ENCODE data around the gene COX7A2L.
"Not testable (repeated sequence)": the region's sequence is repeated elsewhere in the genome, so short reads cannot be mapped to it uniquely, and the experiment has no call there.

Gene COX7A2L, protein sequence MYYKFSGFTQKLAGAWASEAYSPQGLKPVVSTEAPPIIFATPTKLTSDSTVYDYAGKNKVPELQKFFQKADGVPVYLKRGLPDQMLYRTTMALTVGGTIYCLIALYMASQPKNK

DNA sequence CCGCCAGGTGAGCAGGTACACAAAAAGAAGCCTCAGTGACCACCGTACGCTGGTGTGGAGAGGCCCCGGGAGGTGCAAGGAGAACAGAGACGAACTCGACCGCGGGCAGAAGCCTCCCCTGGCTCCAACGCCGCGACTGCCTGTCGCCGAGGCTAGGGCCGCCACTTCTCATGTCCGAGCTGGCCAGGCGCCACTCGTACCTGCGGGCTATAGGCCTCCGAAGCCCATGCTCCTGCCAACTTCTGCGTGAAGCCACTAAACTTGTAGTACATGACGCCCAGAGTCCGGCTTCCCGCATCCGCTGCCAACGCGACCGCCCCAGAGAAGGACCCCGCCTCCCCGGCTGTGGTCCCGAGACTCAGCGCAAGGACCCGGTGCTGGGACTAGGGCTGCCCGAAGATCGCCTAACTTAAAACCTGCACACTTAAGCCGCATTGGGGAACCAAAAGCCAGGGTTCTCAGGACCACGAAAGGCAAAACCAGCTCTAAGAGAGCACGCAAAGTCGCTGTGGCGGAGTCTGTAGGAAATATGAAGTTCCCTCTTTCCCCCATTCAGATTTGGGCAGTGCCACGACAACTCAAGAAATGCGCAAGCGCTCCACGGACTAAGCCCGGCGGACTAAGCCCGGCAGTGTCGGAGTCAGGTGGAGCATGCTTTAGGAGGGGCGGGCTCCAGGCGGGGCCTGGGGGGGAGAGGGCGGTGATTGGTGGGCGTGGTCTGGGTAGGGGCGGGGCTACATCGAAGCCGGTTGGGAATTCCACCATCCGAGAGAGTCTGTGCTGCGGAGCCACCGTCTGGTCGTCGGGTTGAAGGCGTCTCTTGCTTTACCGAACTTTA lies at the start of gene COX7A2L:
TSS of gene COX7A2L (minus strand) at position 328 of the 838 bp plus-strand sequence. CDS start at position 272, 56 bp downstream.
- DNase-seq, result peak; percentile 99

DNA sequence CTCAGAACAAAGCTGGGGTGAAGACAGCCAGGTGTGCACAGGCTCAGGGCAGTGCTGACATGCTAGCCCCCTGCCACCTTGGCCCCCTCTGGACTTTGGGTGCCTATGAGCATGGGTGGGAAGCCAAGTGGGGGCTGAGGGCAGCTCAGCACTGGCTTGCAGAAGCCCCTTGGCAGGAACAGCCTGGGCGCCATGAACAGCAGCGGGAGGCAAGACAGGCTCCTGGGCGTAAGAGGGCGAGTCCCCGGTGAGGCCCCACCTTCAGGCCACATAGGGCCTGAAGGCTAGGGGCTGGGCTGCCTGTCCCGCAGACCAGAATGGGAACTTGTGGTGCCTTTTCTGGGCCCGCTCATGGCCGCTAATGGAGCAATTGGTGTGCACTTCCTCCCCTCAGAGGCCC lies 47.0 kb upstream of the COX7A2L start:
- no peak for DNase-seq

DNA sequence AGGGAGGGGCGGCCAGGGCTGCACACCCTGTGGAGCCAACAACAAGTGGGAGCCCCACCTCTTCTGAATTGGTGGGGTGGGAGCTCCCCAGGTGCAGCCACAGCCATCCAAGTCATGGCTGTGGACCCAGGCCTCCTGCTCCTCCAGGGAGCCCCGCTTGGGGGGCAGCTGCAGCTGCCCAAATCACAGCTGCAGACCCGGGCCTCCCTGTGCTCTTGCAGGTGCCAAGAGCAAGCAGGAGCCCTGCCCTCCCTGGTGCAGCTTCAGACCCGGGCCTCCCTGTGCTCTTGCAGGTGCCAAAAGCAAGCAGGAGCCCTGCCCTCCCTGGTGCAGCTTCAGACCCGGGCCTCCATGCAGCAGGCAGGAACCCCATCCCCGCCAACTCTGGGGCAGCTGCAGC lies 46.5 kb upstream of the COX7A2L start:
- no peak for DNase-seq

DNA sequence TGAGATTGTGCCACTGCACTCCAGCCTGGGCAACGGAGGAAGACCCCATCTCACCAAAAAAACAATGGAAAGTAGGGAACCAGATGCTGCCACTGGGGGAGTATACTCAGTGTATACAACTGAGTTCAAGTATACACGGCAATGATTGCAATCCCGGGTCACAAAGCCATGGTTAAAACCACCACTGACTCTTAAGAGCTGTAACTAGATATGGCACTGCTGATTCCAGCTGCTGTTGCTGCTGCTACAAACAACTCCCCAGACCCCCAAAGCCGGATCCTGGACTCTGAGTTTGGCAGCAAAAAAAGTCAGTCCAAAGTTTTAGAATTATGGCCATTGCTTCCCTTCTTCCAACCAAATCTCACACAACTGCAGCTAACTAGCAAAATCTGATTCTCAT lies 43.7 kb upstream of the COX7A2L start:
- no peak for DNase-seq

DNA sequence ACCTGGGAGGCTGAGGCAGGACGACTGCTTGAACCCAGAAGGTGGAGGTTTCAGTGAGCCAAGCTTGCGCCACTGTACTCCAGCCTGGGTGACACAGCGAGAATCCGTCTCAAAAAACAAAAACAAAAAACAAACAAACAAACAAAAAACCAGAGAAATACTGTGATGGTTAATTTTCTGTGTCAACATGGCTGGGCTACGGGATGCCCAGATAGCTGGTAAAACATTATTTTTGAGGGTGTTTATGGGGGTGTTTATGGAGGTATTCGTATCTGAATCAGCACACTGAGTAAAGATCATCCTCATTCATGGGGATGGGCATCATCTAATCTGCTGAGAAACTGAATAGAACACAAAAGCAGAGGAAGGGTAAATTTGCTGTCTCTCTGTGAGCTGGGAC lies 40.8 kb upstream of the COX7A2L start:
- DNase-seq, result no peak

DNA sequence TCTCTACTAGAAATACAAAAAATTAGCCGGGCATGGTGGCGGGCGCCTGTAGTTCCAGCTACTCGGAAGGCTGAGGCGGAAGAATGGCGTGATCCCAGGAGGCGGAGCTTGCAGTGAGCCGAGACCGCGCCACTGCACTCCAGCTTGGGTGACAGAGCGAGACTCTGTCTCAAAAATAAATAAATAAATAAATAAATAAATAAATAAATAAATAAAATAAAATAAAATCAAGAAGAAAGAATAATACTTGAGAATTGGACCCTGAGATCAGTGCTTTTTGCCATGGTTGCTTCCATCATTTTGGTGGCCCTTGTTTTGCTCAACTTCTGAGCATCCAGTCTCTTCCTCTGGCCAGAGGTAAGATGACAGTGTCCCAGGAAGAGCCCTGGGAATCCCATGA lies 37.0 kb upstream of the COX7A2L start:
- not testable (repeated sequence) for DNase-seq

DNA sequence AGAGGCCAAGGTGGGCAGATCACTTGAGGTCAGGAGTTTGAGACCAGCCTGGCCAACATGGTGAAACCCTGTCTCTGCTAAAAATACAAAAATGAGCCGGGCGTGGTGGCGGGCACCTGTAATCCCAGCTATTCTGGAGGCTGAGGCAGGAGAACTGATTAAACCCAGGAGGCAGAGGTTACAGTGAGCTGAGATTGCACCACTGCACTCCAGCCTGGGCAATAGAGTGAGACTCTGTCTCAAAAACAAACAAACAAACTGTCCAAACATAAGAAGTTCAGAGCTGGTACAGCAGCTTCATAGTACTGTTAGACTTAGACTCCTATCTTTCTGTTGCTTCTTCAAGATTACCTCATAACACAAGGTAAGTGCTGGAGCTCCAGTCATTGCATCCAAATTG lies 32.3 kb upstream of the COX7A2L start:
- not testable (repeated sequence) for DNase-seq

DNA sequence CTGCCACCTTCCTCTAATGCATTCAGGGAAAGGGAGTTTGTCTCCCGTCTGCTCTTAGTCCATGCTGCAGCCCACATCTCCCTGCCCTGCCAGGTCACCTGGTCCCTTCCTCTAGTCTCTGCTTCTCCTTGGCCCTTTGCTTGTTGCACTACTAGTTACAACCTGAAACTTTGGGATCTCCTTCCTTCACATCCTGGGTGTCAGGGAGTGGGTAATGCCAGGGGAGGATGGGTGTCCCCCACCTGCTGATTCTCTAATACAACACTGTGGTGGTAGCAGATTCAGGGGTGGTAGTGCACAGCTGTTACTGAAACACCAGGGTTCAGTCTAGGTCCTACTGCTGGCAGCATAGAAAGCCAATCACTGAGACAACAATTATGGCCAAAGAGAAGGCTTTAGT lies 31.2 kb upstream of the COX7A2L start:
- no peak for DNase-seq

DNA sequence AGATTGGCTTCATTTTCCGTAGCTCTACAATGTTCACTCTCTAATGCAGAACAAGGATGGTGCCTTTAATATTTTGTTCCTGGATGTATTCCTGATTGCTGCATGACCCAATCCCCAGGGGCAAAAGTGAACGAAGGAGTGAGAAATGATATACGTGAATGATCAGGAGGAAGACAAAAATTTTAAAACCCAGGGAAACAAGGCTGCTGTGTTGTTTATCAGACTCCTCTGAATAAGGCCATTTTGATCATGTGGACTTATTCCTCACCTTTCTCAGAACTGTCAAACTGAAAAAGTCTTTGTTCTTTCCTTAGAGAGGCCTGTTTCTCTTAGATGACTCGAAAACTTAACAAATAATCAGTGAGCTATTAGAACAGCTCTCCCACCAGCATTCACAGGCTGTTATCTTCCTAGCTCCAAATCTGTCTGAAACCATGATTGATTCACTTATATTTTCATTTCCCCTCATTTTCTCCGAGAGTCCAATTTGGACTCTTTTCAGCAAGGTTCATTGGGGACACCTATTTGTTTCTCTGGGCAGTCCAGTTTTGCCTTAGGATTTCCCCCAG lies 29.5 kb upstream of the COX7A2L start:
- DNase-seq, result no peak

DNA sequence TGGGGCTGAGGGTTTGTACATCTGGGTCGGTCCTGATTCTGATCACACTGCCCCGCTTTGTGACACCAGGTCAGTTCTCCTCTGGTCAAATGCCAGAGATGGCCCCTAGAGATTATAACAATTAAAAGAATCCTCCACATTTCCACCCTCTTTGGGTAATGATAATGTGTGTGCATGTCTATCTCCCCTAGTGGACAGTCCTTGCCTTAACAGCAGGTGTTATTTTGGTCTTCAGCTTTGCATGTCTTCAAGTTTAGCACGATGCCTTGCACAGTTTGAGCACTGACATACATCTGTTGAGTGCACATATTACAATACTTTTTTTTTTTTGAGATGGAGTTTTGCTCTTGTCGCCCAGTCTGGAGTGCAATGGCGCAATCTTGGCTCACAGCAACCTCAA lies 25.7 kb upstream of the COX7A2L start:
- no peak for DNase-seq

DNA sequence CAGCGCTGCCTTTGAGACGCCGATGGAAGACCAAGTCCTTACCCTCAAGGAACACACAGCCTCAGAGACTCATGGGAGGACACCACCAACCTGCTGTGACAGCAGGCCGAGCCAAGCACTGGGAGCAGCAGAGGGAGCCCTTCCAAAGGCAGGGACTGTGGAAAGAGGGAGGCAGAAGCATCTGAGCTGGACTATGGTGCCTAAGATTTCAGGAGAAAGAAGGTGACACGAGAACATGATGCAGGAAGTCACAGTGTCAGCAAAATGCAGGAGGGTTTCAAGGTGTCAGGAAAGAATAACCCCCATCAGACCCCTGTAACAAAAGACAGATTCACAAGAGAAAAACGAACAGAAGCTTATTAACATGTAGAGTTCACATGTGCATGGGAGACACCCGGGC lies 24.2 kb upstream of the COX7A2L start:
- peak; percentile 16 for DNase-seq

DNA sequence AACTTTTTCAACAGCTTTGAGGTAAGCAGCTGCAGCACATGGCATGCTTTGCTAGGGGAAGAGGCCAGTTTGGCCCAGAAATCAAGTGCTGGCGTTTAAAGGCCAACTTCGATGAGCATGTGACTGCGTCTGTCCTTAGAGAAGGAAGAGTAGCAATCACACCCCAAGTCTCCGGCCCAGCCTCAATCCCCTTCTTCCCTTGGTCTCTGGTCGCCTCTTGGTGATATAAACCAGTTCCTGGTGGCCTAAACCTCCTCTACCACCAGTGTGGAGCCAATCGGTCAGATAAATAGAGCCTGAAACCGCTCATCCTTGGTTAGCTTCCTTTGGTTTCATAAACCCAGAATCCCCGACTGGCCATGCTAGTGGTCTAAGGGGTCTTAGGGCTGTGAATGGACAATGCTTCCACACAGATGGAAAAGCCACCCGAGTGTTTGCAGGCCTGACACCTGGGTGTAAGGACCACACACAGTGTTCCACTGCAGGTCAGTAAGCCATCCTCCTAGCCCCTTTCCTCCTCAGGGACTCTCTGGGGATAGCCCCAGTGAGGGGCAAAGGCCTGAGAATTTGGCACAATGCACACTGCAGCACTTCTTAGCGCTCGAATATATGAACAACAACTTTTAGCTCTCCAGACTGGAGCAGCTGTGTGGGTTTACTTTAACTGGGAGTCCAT lies 23.0 kb upstream of the COX7A2L start:
- no peak for DNase-seq

DNA sequence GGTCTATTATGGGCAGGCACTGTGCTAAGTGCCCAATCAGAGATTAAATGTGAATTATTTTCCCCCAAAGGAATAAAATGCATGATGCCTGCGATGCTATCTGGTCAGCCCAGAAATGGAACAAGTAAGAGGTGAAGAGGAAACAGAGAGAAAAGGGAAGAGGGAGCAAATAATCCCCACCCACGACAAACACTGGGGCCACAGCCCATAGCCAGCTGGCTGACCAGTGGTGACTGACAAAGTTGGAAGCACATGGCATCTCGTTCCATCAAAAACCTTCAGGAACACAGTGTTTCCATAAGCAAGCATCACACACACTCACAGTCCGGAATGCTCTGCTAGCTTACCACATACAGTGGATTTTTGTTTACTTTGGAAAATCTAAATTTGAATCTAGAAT lies 21.1 kb upstream of the COX7A2L start:
- no peak for DNase-seq

DNA sequence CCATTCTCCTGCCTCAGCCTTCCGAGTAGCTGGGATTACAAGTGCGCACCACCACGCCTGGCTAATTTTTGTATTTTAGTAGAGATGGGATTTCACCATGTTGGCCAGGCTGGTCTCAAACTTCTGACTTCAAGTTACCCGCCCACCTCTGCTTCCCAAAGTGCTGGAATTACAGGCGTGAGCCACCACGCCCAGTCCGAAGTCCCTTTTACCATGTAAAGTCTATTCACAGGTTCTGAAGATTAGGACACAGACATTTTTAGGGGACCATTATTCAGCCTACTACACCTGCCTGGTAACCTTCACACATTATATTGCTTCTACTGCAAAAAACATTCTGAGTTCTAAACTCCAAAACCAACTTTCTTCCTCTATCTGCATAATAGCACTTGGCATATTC lies 19.0 kb upstream of the COX7A2L start:
- DNase-seq, result not testable (repeated sequence)

DNA sequence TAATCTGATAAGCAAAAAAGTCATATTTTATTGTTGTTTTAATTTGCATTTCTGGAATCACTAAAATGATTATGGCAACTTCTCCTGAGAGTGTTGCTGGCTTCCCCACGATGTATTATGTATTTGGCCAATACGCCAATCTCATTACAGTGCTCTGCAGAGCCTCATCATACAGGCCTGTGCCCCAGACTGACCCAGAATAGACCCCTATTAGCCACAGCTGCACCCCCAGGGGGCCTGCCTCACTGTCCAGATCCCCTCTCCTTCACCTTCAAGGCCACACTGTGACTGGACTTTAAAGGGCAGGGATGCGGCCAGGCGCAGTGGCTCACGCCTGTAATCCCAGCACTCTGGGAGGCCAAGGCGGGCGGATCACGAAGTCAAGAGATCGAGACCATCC lies 17.4 kb upstream of the COX7A2L start:
- DNase-seq, result no peak

DNA sequence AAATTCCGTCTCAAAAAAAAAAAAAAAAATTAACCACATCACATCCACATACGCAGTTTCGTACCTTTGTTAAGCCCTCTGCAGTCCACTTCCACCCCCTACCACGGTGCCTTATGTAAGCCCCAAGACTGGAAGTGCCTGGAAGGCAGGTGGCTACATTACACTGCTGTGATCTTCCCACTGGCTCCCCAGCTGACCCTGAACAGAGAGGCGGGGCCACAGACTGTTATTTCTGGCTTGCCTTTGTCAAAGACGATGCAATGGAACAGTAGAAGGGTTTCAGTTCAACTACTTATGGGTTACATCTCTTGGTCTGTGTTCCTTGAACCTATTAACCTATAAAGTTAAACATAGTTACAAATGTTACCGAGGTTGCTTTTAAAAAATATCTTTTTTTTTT lies 15.7 kb upstream of the COX7A2L start:
- DNase-seq, result no peak

DNA sequence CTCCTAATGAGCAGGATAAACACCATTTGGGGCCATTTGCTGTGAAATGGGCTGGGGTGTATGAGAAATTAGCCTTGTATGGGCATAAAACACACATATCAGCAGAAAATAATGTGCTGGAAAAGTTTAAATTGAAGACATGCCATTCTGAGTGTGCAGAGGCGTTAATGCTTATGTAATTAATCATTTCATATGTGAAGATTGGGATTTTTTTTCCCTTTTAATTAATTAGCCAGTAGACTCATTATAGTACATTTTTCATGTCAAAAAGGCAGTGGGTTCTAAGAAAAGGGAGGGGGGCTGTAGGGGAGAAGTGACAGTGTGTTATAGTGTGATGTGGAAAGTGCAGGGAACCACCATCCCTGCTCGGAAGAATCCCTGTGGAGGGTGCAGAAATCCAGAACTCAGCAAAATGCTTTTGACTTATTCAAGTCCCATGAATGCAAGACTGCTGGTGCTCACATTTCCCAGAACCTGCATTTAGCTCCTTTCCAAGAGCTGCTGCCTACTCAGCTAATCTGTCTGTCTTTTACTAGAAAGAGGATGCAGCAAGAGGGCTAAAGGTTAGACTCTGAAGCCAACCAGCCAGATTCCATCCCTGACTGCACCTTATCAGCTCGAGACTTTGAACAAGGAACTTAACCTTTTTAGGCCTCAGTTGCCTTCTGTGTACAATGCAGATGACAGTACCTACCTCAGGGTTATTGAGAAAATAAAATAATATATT lies 11.6 kb upstream of the COX7A2L start:
- DNase-seq, result no peak

DNA sequence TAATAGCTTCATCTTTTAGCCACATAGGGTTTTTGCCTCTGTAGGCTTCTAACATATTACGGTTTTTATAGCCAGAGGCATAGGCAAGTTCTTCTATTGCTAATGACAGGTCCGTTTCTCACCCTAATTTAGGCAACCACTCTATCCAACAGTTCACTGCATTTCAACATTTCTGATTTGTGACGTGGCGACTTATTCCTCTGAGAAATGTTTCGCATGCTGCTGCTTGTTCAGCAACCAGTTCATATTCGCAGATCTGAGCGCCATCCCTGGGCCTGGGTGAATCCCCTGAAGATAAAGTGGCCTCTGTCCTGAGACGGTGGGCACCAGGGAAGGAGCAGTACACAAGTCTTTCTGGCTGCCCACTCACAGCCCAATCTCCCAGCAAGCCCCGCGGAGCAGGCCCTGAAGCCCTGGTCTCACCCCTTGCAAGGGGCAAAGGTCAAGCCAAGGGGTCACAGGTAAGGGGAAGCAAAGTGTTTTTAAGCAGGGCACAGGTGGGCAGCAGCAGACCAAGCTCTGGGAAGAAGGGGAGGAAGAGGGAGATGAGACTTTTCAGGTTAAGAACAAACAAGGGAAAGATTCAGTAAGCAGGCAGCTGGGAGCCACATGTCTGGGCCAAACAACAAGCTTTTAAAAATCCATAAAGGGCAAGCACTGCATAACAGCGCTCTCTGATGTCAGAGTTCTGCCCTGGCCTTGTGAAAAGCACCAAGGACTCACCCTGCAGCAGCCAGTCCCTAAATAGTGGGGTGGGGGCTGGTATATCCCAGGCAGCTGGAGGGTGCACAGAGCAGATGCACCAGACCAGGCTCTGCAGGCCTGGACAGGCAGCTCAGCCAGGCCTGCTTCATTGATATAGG lies 10.8 kb upstream of the COX7A2L start:
- no peak for DNase-seq

DNA sequence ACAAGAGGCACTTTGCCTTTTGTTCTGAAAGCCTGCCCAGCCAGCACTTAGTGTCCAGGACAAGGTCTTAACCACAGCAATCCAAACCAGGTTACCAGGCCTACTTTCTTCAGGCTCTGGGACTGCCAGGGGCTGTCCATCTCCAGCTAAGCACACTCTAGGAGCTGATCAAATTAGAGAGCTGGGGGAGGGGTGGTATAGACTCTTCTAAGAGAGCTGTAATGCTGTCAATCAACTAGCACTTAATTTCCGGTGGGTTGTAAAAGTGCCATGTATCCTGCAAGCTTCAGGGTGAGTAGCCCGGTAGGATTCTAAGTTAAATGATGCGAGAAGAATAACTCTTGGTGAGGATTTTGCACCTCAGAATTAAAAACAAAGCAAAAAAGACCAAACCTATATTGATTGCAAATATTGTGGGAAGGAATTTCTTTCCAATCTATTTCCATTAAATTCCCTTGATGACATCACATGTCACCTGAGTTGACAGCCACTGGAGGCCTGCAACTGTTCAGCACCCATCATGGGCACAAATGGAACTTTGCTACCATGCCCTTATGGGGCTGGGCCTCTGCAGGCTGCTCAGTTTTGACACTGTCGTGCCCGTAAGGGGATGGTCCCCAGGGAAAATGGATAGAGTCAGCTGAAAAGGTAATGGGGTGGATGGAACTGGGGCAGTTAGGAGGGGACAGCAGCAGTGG lies 8.7 kb upstream of the COX7A2L start:
- DNase-seq, result no peak

DNA sequence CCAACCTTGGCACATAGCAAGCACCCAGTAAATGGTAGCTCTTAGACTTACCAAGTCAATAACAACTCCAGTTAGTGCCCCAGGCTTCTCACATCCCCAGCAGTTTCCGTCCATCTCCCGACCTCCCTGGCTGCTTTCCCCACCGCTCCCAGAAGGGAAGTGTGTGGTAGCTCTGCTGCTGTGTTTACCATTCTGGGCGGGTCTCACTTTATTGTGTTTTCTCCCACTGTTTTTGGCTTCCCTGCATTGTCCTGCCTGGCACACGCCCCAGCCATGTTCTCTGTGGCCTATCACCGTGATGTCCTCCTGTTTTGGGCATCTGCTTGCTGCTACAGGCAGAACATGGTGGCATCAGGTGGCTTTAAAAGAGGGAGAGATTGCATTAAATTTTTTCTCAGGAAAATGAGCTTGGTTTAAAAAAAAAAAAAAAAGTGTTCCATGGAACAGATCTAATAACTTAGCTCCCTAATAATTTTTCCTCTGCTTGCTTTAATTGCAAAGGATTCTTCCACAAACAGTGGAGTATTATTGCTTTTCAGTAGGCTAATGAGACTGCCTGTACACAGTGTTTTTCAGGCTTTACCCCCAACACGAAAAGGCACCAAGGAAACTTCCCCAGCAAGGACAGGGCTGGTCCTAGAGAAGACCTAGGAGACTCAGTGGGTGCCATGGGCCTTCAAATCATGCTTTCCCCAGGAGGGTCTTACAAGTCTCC lies 8.0 kb upstream of the COX7A2L start:
- no peak for DNase-seq

DNA sequence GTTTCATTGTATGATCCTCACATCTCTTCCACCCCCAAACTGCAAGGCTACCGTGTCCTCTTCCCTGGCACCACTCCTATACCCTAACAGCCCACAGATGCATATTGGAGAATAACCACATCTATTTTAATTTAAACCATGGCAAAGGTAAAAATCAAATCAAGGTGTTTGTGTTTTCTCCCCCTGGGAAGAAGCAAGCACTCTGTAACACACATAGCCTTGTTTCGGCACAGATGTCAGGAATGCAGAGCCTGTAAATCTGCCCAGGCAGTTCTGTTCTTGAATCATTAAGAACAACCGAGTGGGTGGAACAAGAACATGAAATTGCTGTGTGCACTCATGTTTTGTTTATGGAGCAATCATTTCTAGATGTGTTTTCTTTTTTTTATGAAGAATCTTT lies 6.8 kb upstream of the COX7A2L start:
- no peak for DNase-seq
